ENCODE data around the gene PNPO. TPM values are rescaled to one million over a fixed set of nuclear protein-coding genes. Genes with fewer than 3 reads are reported as not detected.

The PNPO gene
- polyA plus RNA-seq, 1 experiment = 19.6 TPM

DNA sequence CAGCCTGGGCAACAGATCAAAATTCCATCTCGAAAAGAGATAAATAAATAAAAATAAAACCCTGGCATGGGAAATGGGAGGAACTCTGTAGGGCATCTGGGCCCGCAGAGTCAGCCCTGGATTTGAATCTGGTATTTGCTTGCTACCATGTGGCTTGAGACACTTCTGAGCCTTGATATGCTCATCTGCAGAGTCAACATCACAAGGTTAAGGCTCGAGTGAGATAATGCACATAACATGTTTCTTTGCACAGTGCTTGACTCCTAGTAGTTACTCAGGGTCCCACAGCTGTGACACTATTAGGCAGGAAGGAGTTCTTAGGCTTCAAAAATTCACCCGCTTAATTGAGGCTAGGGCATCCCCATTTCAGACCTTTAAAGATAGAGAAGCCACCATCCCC, 50.8 kb downstream of the PNPO start:
- Histone ChIP-seq H3K36me3 (ENCODE audit: control insufficient read depth, insufficient read depth, low read length) (no peaks in the 10 kb centered on the region), H3K4me3 (ENCODE audit: low read depth, low read length) (no peak overlapping the region), H3K27me3 (ENCODE audit: control insufficient read depth, insufficient read depth, low read length) (0 out of 2 replicates have a peak, but pooled peaks cover 1% of the 10 kb centered on the region)
- ChIA-PET CTCF (interaction anchor here (1.2 to 30.9 kb wide), 2 partner anchors 23 to 33 kb away, joined by 3 to 575 read pairs; no protein-coding TSS in a partner anchor), POLR2A (no interaction called here)
- TF ChIP-seq, protein P1, sequence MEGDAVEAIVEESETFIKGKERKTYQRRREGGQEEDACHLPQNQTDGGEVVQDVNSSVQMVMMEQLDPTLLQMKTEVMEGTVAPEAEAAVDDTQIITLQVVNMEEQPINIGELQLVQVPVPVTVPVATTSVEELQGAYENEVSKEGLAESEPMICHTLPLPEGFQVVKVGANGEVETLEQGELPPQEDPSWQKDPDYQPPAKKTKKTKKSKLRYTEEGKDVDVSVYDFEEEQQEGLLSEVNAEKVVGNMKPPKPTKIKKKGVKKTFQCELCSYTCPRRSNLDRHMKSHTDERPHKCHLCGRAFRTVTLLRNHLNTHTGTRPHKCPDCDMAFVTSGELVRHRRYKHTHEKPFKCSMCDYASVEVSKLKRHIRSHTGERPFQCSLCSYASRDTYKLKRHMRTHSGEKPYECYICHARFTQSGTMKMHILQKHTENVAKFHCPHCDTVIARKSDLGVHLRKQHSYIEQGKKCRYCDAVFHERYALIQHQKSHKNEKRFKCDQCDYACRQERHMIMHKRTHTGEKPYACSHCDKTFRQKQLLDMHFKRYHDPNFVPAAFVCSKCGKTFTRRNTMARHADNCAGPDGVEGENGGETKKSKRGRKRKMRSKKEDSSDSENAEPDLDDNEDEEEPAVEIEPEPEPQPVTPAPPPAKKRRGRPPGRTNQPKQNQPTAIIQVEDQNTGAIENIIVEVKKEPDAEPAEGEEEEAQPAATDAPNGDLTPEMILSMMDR (IDR thresholded peaks at IDR 0.05; ENCODE audit: insufficient read depth, low read depth, low read length) = no peak
- DNase-seq (ENCODE audit: low read depth) = no peak

DNA sequence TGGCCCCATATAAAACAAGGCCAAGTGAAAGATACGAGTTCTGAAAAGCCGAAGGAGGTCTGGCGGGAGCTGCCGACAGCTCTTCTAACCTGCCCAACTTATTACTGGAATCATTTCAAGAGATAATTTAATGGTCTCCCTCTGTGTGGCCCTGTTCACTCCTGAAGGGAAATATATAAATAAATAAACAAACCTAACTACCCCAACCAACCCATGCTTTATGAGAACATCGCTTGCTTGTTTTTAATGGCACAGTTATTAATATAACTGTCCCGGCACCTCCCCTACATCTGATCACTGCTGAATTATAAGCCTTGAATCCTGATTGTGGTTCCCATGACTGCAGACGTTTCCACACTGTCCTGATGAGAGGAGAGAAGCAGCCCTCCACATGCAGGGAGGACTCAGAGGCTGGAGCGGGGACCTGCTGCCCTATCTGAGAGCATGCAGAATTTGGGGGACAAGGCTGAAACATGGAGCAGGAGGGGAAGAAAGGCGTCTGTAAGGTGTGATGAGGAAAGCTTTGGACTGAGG, 51.7 kb downstream of the PNPO start:
- no peak overlapping the region for H3K4me3 ChIP-seq (ENCODE audit: low read depth, low read length)
- TF ChIP-seq, protein P1 (IDR thresholded peaks at IDR 0.05; ENCODE audit: insufficient read depth, low read depth, low read length) = no peak
- ChIA-PET POLR2A (no interaction called here), CTCF (interaction anchor here (0.6 to 30.9 kb wide), 5 partner anchors 14 to 55 kb away, joined by 3 to 575 read pairs (median 4); partner anchors contain the start of gene NFE2L1)
- no peak for DNase-seq (ENCODE audit: low read depth)
- no peaks in the 10 kb centered on the region for H3K36me3 ChIP-seq (ENCODE audit: control insufficient read depth, insufficient read depth, low read length)
- H3K27me3 ChIP-seq (ENCODE audit: control insufficient read depth, insufficient read depth, low read length) = 0 out of 2 replicates have a peak, but pooled peaks cover 1% of the 10 kb centered on the region

DNA sequence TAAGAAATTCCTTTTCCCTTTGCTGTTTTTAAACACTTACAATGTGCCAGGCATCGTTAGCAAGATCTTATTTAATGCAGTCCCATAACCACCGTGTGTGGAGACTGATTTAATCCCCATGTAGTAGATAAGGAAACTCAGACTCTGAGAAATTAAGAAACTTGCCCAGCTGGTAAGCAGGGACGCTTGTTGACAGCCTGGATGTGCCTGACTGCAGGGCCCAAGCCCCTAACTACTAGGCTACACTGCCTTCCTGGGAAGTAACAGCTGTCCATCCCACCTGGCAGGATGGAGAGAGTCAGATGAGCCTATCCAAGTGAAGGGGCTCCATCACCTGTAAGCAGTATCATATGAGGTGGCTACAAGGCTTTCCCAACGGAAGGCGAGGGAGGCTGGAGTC, 52.6 kb downstream of the PNPO start:
- H3K36me3 ChIP-seq (ENCODE audit: control insufficient read depth, insufficient read depth, low read length) = no peaks in the 10 kb centered on the region
- CTCF ChIA-PET = interaction anchor here (1.3 to 30.9 kb wide), 4 partner anchors 9 to 23 kb away, joined by 4 to 575 read pairs (median 9); partner anchors contain the start of gene CDK5RAP3
- TF ChIP-seq, protein P1 (IDR thresholded peaks at IDR 0.05; ENCODE audit: insufficient read depth, low read depth, low read length) = no peak
- no peak overlapping the region for H3K4me3 ChIP-seq (ENCODE audit: low read depth, low read length)
- no peak for DNase-seq (ENCODE audit: low read depth)
- POLR2A ChIA-PET = no interaction called here
- H3K27me3 ChIP-seq (ENCODE audit: control insufficient read depth, insufficient read depth, low read length) = 0 out of 2 replicates have a peak, but pooled peaks cover 1% of the 10 kb centered on the region

DNA sequence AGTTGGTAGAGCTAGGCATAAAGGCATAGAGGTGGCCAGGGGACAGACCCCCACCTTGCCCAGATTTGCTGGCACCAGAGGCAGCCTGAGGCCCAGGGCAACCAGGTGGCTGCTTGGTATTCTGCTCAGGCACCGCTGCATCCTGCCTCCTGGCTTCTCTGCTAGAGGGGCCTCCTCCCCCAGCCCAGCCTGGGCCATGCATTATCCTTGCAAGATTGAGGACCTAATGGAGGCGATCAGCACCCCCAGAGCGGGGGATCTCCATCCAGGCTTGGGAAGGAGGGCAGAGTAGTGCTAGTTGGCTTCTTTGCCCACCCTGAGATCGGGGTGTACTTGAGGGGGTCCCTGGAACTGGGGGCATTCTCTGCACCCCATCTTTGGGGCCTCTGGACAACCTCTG, 53.4 kb downstream of the PNPO start:
- POLR2A ChIA-PET = no interaction called here
- TF ChIP-seq, protein P1 (IDR thresholded peaks at IDR 0.05; ENCODE audit: insufficient read depth, low read depth, low read length) = no peak
- DNase-seq (ENCODE audit: low read depth) = no peak
- 0 out of 2 replicates have a peak, but pooled peaks cover 1% of the 10 kb centered on the region for H3K27me3 ChIP-seq (ENCODE audit: control insufficient read depth, insufficient read depth, low read length)
- CTCF ChIA-PET = interaction anchor here (1.3 to 30.9 kb wide), 4 partner anchors 8 to 24 kb away, joined by 4 to 575 read pairs (median 9); partner anchors contain the start of gene CDK5RAP3
- H3K4me3 ChIP-seq (ENCODE audit: low read depth, low read length) = no peak overlapping the region
- no peaks in the 10 kb centered on the region for H3K36me3 ChIP-seq (ENCODE audit: control insufficient read depth, insufficient read depth, low read length)

DNA sequence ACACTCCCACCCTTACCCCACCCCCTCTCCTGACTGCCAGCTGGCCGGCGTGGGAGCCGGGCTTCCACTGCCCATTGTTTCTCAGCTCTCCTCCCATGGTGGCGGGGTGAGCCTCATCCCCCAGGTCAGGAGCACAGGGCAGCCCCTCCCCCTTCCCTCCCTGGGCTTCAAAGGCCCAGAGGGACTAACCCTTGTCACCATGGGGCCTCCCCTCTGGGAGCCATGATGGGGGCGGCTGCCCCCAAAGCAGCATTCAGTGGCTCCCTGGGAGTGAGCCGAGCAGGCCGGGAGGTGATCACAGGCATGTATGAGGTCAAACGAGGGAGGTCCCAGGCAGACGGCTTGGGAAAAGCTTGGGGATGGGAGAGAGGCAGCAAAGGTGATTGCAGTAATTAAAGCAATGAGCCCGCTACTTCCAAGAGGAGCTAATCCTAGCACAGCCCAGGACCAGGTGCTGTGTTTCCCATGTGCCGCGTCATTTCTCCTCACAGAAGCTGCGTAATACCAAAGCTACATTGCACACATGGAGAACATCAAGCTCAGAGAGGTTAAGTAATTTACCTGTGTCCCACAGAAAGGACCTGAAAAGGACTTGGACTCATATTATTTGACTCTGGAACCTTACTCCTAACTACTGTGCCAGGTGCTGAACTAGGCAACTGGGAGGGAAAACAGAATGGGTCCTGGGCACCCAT, 54.0 kb downstream of the PNPO start:
- POLR2A ChIA-PET = no interaction called here
- TF ChIP-seq, protein P1 (IDR thresholded peaks at IDR 0.05; ENCODE audit: insufficient read depth, low read depth, low read length) = no peak
- H3K36me3 ChIP-seq (ENCODE audit: control insufficient read depth, insufficient read depth, low read length) = no peaks in the 10 kb centered on the region
- CTCF ChIA-PET = interaction anchor here (0.7 to 30.9 kb wide), 3 partner anchors 9 to 25 kb away, joined by 3 to 575 read pairs (median 7); partner anchors contain the start of gene CDK5RAP3
- H3K27me3 ChIP-seq (ENCODE audit: control insufficient read depth, insufficient read depth, low read length) = 0 out of 2 replicates have a peak, but pooled peaks cover 1% of the 10 kb centered on the region
- DNase-seq (ENCODE audit: low read depth) = no peak
- no peak overlapping the region for H3K4me3 ChIP-seq (ENCODE audit: low read depth, low read length)
